ENCODE data around the gene RPL10A.
"Not testable (repeated sequence)": the region's sequence is repeated elsewhere in the genome, so short reads cannot be mapped to it uniquely, and the experiment has no call there.

Gene RPL10A

DNA sequence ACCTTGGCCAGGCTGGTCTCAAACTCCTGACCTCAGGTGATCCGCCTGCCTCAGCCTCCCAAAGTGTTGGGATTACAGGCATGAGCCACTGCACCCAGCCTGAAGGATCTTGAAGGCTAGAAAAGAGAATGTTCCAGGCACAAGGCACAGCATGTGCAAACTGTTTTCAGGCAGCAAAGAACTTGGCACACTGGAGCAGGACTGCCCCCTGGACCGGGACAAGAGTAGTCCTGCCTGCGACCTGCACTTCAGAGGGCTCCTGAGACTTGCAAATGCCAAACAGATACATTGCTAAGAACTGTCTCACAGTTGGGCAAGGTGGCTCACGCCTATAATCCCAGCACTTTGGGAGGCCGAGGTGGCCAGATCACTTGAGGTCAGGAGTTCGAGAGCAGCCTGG, 47.7 kb downstream of the RPL10A start:
- not testable (repeated sequence) for DNase-seq

DNA sequence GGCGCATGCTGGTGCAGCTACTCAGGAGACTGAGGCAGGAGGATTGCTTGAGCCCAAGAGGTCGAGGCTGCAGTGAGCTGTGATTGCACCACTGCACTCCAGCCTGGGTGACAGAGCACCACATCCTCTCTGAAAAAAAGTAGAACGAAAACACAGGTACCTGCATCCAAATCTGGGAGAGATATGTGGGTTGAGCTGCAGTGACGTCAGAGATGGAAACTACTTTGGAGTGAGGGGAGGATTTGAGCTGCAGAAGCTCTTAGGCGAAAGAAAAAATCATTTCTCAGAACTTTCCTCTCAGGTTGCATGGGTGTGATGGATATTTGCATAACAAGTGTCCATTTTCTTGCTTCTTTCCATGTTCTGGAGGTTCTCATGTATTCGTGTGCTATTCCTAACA, 48.5 kb downstream of the RPL10A start:
- DNase-seq: no peak

DNA sequence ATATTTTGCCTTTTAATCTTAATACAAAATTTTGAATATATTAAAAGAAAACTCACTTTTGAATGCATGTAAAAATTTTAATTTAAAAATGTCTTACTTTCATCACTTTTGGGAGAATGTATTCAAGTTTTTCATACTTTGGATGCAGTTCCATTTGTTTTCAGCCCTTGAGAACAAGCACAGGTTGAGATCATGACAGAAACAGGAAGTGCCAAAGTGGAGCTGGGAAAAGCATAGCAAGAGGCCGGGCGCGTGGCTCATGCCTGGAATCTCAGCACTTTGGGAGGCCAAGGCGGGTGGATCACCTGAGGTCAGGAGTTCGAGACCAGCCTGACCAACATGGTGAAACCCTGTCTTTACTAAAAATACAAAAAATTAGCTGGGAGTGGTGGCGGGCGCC, 49.8 kb downstream of the RPL10A start:
- DNase-seq: not testable (repeated sequence)

DNA sequence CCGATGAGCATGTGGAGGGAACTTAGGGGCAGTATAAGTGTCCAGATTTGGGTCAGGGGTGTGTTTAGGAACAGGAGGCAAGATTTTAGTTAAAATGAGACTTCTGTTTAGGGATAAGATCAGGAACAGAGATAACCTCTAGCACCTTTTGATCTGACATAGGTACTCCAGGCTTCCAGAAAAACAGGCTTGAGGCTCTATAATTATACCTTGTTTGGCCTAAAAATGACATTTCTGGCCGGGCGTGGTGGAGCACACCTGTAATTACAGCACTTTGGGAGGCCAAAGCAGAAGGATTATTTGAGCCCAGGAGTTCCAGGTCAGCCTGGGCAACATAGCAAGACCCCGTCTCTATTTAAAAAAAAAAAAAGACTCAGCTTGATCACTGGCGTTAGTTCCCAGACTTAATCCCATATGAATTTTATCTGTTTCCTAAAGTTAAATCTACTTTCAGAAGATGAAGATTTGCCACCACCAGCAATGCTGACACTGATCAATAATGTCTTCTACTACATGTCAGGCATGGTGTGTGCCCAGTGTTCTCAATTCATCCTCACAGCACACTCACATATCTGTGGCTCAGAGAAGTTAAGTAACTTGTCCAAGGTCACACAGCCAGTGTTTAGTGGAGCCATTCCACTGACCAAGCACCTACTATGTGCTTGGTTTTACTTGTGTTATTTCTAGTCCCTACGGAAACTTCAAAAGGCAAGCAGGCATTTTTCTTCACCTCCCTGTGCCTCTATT, 50.5 kb downstream of the RPL10A start:
- DNase-seq: no peak

DNA sequence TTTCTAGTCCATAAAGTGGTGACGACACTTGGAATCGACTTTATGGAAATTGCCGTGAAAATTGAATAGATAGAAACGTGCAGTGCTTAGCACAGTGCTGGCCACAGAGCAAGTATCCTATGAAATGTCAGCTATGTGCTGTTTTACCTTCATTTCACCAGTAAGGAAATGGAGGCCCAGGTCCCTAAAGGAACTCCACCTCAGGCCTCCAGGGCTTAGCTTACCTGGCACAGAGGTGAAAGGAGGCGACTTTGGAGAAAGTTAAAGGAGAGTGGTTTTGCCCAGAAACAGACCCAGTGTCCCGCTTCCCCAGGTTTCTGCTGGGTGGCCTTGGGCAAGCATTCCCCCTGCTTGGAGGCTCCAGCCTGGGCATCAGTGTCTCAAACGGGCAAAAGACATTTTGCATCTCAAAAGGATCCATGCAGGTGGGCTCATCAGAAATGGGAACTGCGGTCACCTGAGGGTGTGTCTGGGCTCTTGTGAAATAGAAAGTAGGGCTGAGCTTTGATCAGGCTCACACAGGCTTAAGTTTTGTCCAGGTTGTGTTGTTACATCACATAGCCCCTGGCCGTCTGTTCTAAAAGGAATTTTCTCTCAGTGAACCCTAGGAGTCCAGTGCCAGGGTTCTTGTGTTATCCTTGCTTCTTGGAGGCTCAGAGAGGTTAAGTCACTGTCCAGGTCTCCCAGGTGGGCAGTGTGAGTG, 51.3 kb downstream of the RPL10A start:
- no peak for DNase-seq

Data from DMS79 (cell line).